Gastrocnemius medialis (tissue), 4 donors: ENCODE data around the gene RAB3A.

Experiments used
- POLR2A ChIP-seq, 2 donors: fragments of 450-650 bp; IDR thresholded peaks; one replicate each; pipeline ENCODE4 v1.6.1; 2017; ENCODE audit warnings: antibody characterized with exemption in 2 of 2, mild to moderate bottlenecking in 2 of 2, moderate library complexity in 2 of 2
- TF ChIP-seq, protein P1 (sequence below), 5 experiments: fragments of 450-650 bp in 3 of 5; fragments of 200-600 bp in 2 of 5; sonication (generic) in 2 of 5; IDR thresholded peaks in 4 of 5; conservative IDR thresholded peaks in 1 of 5; 1 replicate in 4 of 5; 2 replicates in 1 of 5; pipeline ENCODE4 v1.5.1; 2016 to 2019; ENCODE audit warnings: antibody characterized with exemption in 5 of 5, mild to moderate bottlenecking in 3 of 5, moderate library complexity in 3 of 5

- TF ChIP-seq, protein P1, sequence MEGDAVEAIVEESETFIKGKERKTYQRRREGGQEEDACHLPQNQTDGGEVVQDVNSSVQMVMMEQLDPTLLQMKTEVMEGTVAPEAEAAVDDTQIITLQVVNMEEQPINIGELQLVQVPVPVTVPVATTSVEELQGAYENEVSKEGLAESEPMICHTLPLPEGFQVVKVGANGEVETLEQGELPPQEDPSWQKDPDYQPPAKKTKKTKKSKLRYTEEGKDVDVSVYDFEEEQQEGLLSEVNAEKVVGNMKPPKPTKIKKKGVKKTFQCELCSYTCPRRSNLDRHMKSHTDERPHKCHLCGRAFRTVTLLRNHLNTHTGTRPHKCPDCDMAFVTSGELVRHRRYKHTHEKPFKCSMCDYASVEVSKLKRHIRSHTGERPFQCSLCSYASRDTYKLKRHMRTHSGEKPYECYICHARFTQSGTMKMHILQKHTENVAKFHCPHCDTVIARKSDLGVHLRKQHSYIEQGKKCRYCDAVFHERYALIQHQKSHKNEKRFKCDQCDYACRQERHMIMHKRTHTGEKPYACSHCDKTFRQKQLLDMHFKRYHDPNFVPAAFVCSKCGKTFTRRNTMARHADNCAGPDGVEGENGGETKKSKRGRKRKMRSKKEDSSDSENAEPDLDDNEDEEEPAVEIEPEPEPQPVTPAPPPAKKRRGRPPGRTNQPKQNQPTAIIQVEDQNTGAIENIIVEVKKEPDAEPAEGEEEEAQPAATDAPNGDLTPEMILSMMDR (IDR thresholded peaks at IDR 0.05 in 4 of 5, conservative IDR thresholded peaks at IDR 0.05 in 1 of 5), result no peak
- no peak for TF ChIP-seq POLR2A (IDR thresholded peaks at IDR 0.05)
Measured at GRCh38 chr19:18197306-18197705, 6.5 kb downstream of the RAB3A start.
